GM23248 (cell line): Measurements from ENCODE around the gene KCNK6.

Experiments used
- EZH2 ChIP-seq: fragments of 200-600 bp; sonication (generic); IDR thresholded peaks from 2 replicates; pipeline ENCODE4 v1.6.1; 2018; ENCODE audit warnings: antibody characterized with exemption, mild to moderate bottlenecking; ENCODE audit not compliant: insufficient read depth, poor library complexity, severe bottlenecking
- EZH2phosphoT487 ChIP-seq: fragments of 200-600 bp; sonication (generic); IDR thresholded peaks from 2 replicates; pipeline ENCODE4 v1.6.1; 2018; ENCODE audit warnings: antibody characterized with exemption, moderate library complexity, mild to moderate bottlenecking, low read depth; ENCODE audit not compliant: insufficient read depth

DNA sequence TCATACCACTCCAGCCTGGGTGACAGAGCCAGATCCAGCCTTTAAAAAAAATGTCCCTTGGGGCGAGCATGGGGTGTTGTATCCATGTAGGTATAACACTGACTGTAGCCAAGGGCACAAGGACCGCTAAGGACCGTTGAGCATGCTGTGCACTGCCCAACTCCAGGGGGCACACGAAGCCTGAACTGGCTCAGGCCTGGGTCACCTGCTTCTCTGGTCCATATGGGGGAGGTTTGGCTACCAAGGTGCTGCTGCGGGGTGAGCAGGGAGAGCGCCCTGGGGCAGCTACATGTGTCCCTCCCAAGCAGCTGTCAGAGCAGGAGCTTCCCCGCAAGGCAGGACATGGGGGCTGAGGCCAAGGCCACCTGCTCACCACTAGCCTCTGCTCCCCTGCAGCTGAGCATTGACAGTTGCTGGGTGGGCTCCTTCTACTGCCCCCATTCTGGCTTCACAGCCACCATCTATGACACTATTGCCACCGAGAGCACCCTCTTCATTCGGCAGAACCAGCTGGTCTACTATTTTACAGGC lies 32.3 kb downstream of the KCNK6 start:
- TF ChIP-seq EZH2 (no peak), EZH2phosphoT487 (no peak)
